ENCODE results near the gene NRF1. TPM values are rescaled to one million over a fixed set of nuclear protein-coding genes. Genes with fewer than 3 reads are reported as not detected.

NRF1 gene
- total RNA-seq, 2 donors from 2014 or later: 11.7 to 13.8 TPM

GRCh38 chr7:129774359-129774758, 162.8 kb downstream of the NRF1 start:
- DNase-seq (ENCODE audit: low spot score): no peak
- intact Hi-C loops (cut with DNase I): no loop called here

GRCh38 chr7:129774871-129775694, 163.6 kb downstream of the NRF1 start:
- intact Hi-C loops (cut with DNase I): no loop called here
- no peak for DNase-seq (ENCODE audit: low spot score)

GRCh38 chr7:129775695-129776361, 164.3 kb downstream of the NRF1 start:
- peak; percentile 75 for DNase-seq (ENCODE audit: low spot score)

GRCh38 chr7:129776362-129776722, 164.8 kb downstream of the NRF1 start:
- no peak for DNase-seq (ENCODE audit: low spot score)
- intact Hi-C loops (cut with DNase I): no loop called here

More at GRCh38 chr7:129775695-129776361, 164.3 kb downstream of the NRF1 start:
- intact Hi-C loops (cut with DNase I): no loop called here

- no peak for DNase-seq (ENCODE audit: low spot score)
- intact Hi-C loops (cut with DNase I): no loop called here
Measured at GRCh38 chr7:129777195-129777844, 165.8 kb downstream of the NRF1 start.

- DNase-seq (ENCODE audit: low spot score): no peak
- intact Hi-C loops (cut with DNase I): no loop called here
Measured at GRCh38 chr7:129777993-129778769, 166.7 kb downstream of the NRF1 start.

GRCh38 chr7:129778770-129779601, 167.5 kb downstream of the NRF1 start:
- DNase-seq (ENCODE audit: low spot score): peak; percentile 78
- intact Hi-C loops (cut with DNase I): no loop called here

- DNase-seq (ENCODE audit: low spot score): peak; percentile 78
- intact Hi-C loops (cut with DNase I): no loop called here
Measured at GRCh38 chr7:129779602-129780256, 168.2 kb downstream of the NRF1 start.

GRCh38 chr7:129780257-129780973, 168.9 kb downstream of the NRF1 start:
- peak; percentile 70 for DNase-seq (ENCODE audit: low spot score)
- intact Hi-C loops (cut with DNase I): no loop called here

- intact Hi-C loops (cut with DNase I): no loop called here
Measured at GRCh38 chr7:129780974-129781927, 169.7 kb downstream of the NRF1 start.

GRCh38 chr7:129781928-129782817, 170.7 kb downstream of the NRF1 start:
- DNase-seq (ENCODE audit: low spot score): peak; percentile 73
- intact Hi-C loops (cut with DNase I): no loop called here

More at GRCh38 chr7:129780974-129781927, 169.7 kb downstream of the NRF1 start:
- DNase-seq (ENCODE audit: low spot score): peak; percentile 79

- intact Hi-C loops (cut with DNase I): no loop called here
- peak; percentile 82 for DNase-seq (ENCODE audit: low spot score)
Measured at GRCh38 chr7:129782818-129783583, 171.5 kb downstream of the NRF1 start.

- intact Hi-C loops (cut with DNase I): no loop called here
- no peak for DNase-seq (ENCODE audit: low spot score)
Measured at GRCh38 chr7:129783584-129783919, 172.0 kb downstream of the NRF1 start.

GRCh38 chr7:129784437-129784782, 172.9 kb downstream of the NRF1 start:
- no peak for DNase-seq (ENCODE audit: low spot score)
- intact Hi-C loops (cut with DNase I): no loop called here
